Hippocampal formation (tissue), 2 donors: ENCODE measurements around the gene SPNS2.

Source experiments
- DNase-seq, 2 donors: peaks; one replicate each; lab custom pipeline; 2025; lab: John Stamatoyannopoulos, UW

Gene SPNS2

DNA sequence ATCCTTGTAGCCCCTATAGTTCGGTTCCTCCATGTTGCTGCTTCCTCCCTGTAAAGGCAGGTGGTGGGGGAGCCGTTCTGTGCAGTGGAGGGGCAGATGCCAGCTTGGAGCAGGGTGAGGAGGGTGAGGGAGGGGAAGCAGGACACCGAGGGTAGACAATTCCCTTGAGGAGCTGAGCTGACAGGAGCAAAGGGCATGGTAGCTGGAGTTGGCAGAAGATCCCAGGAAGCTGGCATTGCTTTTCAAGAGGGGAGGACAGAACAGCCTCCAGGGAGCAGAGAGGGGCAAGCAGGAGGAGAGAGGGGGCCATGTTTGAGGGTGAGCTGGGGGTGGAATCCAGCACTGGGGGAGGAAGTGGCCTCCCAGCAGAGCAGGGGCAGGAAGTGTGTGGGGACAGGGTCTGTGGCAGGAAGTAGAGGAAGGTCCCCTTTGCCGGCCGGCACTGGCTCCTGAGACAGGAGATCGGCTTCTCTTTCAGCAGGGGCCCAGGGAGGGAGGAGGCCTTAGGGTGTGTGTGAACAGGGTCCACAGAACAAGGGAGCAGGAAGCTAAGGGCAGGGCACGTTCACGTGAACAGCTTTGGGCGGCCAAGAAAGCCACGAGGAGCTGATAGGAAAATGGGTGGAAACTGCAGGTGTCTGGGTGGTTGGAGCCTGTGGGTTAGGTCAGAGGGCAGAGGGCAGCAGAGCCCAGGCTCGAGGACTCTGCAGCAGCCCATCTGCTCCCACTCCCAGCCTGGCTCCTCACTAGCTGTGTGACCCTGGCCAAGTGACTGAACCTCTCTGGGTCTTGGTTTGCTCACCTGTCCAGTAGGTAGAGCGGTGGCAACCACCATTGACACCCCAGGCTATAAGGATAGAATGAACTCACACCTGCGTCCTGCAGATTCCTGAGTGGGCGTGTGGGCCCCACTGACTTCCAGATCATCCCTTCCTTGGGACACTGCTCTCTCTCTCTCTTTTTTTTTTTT, 17.5 kb upstream of the SPNS2 start:
- no peak for DNase-seq

GRCh38 chr17:4482338-4483011, 16.2 kb upstream of the SPNS2 start:
- no peak for DNase-seq

- no peak for DNase-seq
Observed at GRCh38 chr17:4483012-4483840, 15.5 kb upstream of the SPNS2 start.

- no peak for DNase-seq
Observed at GRCh38 chr17:4485676-4486646, 12.7 kb upstream of the SPNS2 start.

DNA sequence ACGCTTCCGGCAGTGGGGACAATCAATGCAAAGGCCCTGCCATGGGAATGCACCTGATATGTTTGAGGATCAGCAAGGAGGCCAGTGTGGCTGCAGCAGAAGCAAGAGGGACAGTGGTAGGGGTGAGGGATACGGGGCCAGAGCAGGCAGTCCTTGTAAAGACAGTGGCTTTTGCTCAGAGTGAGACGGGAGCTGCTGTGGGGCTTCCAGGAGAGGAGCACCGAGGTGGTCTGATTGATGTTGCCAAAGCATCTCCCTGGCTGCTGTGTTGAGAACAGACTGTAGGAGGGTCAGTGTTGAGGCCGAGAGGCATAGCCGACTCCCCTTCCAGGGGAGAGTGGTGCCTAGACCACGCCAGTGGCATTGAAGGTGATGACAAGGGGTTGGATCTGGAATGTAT, 11.4 kb upstream of the SPNS2 start:
- no peak for DNase-seq

DNA sequence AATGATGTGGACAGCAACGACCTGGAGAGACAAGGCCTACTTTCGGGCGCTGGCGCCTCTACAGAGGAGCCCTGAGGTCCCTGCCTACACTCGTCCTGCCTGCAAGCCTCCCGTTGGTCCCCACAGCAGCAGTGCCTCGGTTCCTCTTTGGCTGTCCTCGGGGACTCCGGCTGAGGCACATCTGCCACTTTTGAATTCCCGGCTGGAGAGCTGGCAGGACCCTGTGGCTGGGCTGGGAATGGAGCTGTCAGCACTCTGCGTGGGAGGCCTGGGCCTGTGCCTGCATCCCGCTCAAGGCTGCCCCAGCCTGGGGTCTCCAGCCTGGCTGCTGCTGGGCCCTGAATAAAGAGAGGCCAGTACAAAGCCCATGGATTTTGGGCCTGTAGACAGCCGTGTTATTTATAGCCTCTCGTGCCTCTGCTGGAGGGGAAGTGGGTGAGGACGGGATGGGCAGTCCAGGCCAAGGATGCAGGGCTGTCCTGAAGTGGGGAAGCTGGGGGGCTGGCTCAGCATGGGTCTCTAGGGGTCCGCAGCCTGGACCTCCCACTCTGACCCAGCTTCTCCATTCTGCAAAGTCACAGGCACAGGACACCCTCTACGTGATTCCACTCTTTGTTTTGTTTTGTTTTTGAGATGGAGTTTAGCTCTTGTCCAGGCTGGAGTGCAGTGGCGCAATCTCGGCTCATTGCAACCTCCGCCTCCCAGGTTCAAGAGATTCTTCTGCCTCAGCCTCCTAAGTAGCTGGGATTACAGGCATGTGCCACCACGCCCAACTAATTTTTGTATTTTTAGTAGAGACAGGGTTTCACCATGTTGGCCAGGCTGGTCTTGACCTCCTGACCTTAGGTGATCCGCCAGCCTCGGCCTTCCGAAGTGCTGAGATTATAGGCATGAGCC, 10.6 kb upstream of the SPNS2 start:
- DNase-seq: no peak

DNA sequence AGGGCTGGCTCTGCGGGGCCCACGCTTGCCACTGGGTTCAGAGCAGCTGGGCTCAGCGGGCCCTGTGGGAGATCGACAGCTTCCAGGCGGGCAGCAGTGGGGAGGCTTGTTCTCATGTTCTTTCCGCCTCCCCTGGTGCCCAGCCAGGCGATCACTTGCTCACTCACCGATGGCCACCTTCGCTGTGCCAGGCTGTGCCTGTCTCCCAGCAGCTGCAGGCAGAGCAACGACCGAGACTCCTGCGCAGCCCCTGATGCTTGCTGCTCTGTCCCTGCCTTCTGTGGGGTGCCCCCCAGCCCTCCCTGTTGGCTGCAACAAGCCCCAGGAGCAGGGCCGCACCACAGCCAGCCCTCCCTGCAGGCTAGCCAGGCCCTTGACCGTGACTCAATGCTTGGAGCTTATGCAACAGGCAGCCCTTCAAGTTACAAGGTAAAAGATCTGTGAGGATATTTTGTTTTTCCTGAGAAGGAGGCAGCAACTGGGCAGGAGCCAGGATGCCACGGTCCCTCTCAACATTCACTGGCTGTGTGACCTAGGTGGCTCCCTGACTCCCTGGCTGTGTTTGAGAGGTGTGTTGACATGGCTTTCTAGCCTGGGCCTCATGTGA, 9.6 kb upstream of the SPNS2 start:
- no peak for DNase-seq

GRCh38 chr17:4490109-4490591, 8.5 kb upstream of the SPNS2 start:
- no peak for DNase-seq

DNA sequence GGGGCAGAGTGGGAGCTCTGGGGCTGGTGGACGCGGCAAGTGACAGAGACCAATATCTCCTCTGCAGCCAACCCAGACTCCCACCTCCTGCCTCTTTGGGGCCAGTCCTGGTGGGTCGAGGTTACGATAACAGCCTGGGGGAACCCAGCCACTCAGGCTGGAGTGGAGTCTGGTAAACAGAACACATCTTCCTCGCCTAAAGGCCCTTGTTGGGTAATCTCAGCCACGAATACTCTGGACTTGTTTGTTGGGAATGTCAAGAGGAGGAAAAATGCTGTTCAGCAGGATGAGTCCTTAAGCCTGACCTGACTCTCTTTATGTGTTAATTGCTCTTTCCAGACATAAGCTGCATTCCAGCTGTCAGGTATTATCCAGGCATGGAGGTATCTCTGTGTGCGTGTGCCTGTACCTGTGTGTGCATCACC, 8.0 kb upstream of the SPNS2 start:
- no peak for DNase-seq

DNA sequence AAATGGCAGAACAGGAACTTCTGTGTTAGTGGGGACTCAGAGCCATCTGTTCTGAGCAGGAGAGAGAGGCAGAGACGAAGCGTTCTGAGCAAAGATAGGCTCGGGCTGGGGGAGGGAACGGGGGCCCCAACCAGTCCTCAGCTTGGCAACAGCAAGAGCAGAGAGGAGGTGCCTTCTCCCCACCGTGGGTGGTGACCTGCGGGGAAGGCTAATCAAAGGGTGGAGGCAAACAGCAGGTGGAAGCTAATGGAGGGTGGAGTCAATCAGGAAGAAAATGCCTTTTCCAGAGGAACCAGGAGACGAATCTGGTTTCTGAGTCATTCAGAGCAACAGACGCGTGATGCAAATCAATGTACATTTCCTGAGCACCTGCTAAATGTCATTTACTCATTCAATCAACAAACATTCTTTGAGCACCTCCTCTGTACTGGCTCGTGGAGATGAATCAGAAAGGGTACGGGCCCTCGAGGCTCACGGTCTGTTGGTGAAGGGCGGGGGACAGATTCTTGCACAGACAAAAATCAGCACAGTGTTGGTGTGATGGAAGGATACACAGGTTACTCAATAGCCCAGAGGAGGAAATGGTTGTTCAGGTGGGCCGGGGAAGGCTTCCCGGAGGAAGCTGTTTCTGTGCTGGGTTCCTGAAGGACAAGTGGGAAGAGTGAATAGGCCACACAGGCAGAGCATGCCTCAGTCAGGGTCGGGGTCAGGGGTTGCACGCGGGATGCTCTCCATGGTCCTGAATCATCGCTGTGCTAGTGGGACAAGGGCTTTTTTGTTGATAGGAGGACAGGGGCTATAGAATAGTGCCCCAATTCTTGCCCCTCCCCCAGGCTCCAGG, 5.7 kb upstream of the SPNS2 start:
- peak in 1 of 2 donors; percentile 38 for DNase-seq

- peak in 1 of 2 donors; percentile 39 for DNase-seq
Observed at GRCh38 chr17:4497101-4497824, 1.4 kb upstream of the SPNS2 start.

- peak in 1 of 2 donors; percentile 62 for DNase-seq
Observed at GRCh38 chr17:4499431-4500190, 930 bp downstream of the SPNS2 start.

DNA sequence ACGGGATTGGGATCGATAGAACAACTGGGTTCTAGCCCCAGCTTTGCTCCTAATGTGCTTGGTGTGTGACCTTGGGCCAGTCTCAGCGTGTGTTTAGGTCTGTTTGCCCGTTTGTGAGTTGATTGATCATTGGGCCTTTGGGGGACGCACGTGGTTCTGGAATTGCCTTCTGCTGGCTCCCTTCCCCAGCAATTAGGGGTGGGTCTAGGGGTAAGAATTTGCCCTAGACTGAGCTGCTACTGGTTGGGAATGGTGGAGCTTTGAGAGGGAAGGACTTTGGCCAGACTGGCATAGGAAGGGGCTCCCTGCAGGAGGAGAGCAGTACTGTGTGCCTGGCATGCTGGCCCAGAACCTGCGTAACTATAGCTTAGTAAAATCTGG, 1.5 kb downstream of the SPNS2 start:
- no peak for DNase-seq

GRCh38 chr17:4501295-4501949, 2.7 kb downstream of the SPNS2 start:
- DNase-seq: no peak

GRCh38 chr17:4502466-4503154, 3.9 kb downstream of the SPNS2 start:
- no peak for DNase-seq
